H1 (cell line): ENCODE data around the gene STAT4. TPM values are rescaled to one million over a fixed set of nuclear protein-coding genes. Genes with fewer than 3 reads are reported as not detected.

ENCODE experiments used
- CTCF ChIA-PET: fragments of 300-600 bp; sonication (Branson Sonifier 250); formaldehyde crosslinking; loops from one replicate; lab custom pipeline; 2021; ENCODE audit not compliant: partially characterized antibody; lab: Charles Lee
- POLR2A ChIA-PET: fragments of 300-600 bp; sonication (Branson Sonifier 250); formaldehyde crosslinking; loops from one replicate; lab custom pipeline; 2021; ENCODE audit warnings: inconsistent platforms; ENCODE audit not compliant: partially characterized antibody; lab: Charles Lee
- DNase-seq, 2 experiments: peaks; one replicate each; pipeline versions ENCODE4 v3.0.0 to v3.0.0-alpha.2; 2010 to 2022; ENCODE audit warnings: low spot score in 2 of 2, low read depth in 1 of 2, mixed read lengths in 1 of 2
- FAIRE-seq: peaks from 2 replicates; lab custom pipeline; 2011; peaks lifted over from hg19 to GRCh38; lab: Jason Lieb, UNC
- H2AFZ ChIP-seq: 2 replicates; pipeline ENCODE4 v1.8.1; 2012; ENCODE audit warnings: low read length, inconsistent platforms
- H2AK5ac ChIP-seq: 2 replicates; pipeline ENCODE4 v1.6.1; 2013; ENCODE audit warnings: low read depth, low read length
- H2BK120ac ChIP-seq: replicated peaks from 2 replicates; pipeline ENCODE3; 2013; ENCODE audit warnings: low read depth, low read length, inconsistent platforms
- H2BK12ac ChIP-seq: 2 replicates; pipeline ENCODE4 v1.6.1; 2013; ENCODE audit warnings: low read depth, low read length
- H2BK15ac ChIP-seq: 2 replicates; pipeline ENCODE4 v1.6.1; 2013; ENCODE audit warnings: low read length
- H2BK20ac ChIP-seq: 2 replicates; pipeline ENCODE4 v1.6.1; 2013; ENCODE audit warnings: low read length
- H2BK5ac ChIP-seq: 2 replicates; pipeline ENCODE4 v1.6.1; 2013; ENCODE audit warnings: low read depth, low read length
- H3K14ac ChIP-seq: 2 replicates; pipeline ENCODE4 v1.6.1; 2013; ENCODE audit warnings: inconsistent platforms; ENCODE audit not compliant: insufficient read length
- H3K18ac ChIP-seq: 2 replicates; pipeline ENCODE4 v1.6.1; 2013; ENCODE audit warnings: low read length; ENCODE audit errors: extremely low read depth
- H3K23ac ChIP-seq: 2 replicates; pipeline ENCODE4 v1.6.1; 2013; ENCODE audit warnings: inconsistent platforms; ENCODE audit not compliant: insufficient read length
- H3K23me2 ChIP-seq: 2 replicates; pipeline ENCODE4 v1.6.1; 2013; ENCODE audit warnings: low read depth, low read length
- H3K27ac ChIP-seq: 2 replicates; pipeline ENCODE4 v1.6.1; 2011; ENCODE audit warnings: low read depth, low read length, inconsistent platforms
- H3K27me3 ChIP-seq, 4 experiments: replicated peaks in 1 of 4; 1 replicate in 1 of 4; 2 replicates in 3 of 4; pipeline versions ENCODE4 v1.6.1 to v1.8.1; 2011 to 2013; ENCODE audit warnings: low read length in 3 of 4, mild to moderate bottlenecking in 3 of 4, inconsistent platforms in 2 of 4, mixed read lengths in 2 of 4, moderate library complexity in 1 of 4; ENCODE audit not compliant: control insufficient read depth in 3 of 4, insufficient read depth in 3 of 4; ENCODE audit errors: extremely low read depth in 1 of 4
- H3K36me3 ChIP-seq, 4 experiments: 2 replicates each; pipeline versions ENCODE4 v1.6.1 to v1.8.1; 2011 to 2013; ENCODE audit warnings: mild to moderate bottlenecking in 4 of 4, low read length in 3 of 4, moderate library complexity in 2 of 4, control low read depth in 1 of 4, inconsistent platforms in 1 of 4; ENCODE audit not compliant: insufficient read depth in 4 of 4, control insufficient read depth in 2 of 4
- H3K4ac ChIP-seq: replicated peaks from 2 replicates; pipeline ENCODE3; 2013; ENCODE audit warnings: low read length, low read depth, mixed read lengths, inconsistent platforms; ENCODE audit not compliant: insufficient read length
- H3K4me1 ChIP-seq, 4 experiments: replicated peaks in 1 of 4; 1 replicate in 1 of 4; 2 replicates in 3 of 4; pipeline versions ENCODE4 v1.6.1 to v1.8.1; 2011 to 2013; ENCODE audit warnings: low read length in 3 of 4, inconsistent platforms in 2 of 4, mixed read lengths in 1 of 4; ENCODE audit not compliant: insufficient read depth in 4 of 4, control insufficient read depth in 3 of 4
- H3K4me2 ChIP-seq, 2 experiments: 2 replicates each; pipeline versions ENCODE4 v1.6.1 to v1.8.1; 2011 to 2013; ENCODE audit warnings: low read depth in 2 of 2, low read length in 2 of 2, control low read depth in 1 of 2, inconsistent platforms in 1 of 2, mild to moderate bottlenecking in 1 of 2; ENCODE audit not compliant: insufficient read depth in 1 of 2
- H3K4me3 ChIP-seq, 4 experiments: fragments of 200-600, 300-600 bp in 1 of 4; sonication (generic), shearing (Covaris generic), sonication (Bioruptor Twin) in 1 of 4; 2 replicates each; pipeline versions ENCODE4 v1.5.1 to v1.8.1; 2011 to 2016; ENCODE audit warnings: low read length in 4 of 4, low read depth in 3 of 4, control low read depth in 2 of 4, inconsistent platforms in 2 of 4, mild to moderate bottlenecking in 2 of 4, mixed read lengths in 1 of 4, moderate library complexity in 1 of 4; ENCODE audit not compliant: insufficient read depth in 2 of 4; ENCODE audit errors: extremely low read depth in 1 of 4
- H3K56ac ChIP-seq: replicated peaks from 2 replicates; pipeline ENCODE3; 2013; ENCODE audit warnings: low read depth, mild to moderate bottlenecking, mixed read lengths, low read length, inconsistent platforms; ENCODE audit not compliant: insufficient read length
- H3K79me1 ChIP-seq: 2 replicates; pipeline ENCODE4 v1.6.1; 2013; ENCODE audit warnings: low read depth, low read length, control low read depth
- H3K79me2 ChIP-seq, 2 experiments: 2 replicates each; pipeline versions ENCODE4 v1.6.1 to v1.8.1; 2012 to 2013; ENCODE audit warnings: low read length in 2 of 2, mild to moderate bottlenecking in 2 of 2, inconsistent platforms in 1 of 2; ENCODE audit not compliant: insufficient read depth in 2 of 2, control insufficient read depth in 1 of 2
- H3K9ac ChIP-seq, 4 experiments: replicated peaks in 1 of 4; 1 replicate in 1 of 4; 2 replicates in 3 of 4; pipeline versions ENCODE4 v1.6.1 to v1.8.1; 2011 to 2013; ENCODE audit warnings: low read depth in 3 of 4, low read length in 3 of 4, control low read depth in 2 of 4, mild to moderate bottlenecking in 2 of 4, moderate library complexity in 2 of 4, inconsistent platforms in 1 of 4; ENCODE audit errors: extremely low read depth in 1 of 4
- H3K9me3 ChIP-seq, 2 experiments: 2 replicates each; pipeline versions ENCODE4 v1.6.1 to v1.8.1; 2012 to 2013; ENCODE audit warnings: mild to moderate bottlenecking in 2 of 2, moderate library complexity in 2 of 2, control low read depth in 1 of 2, inconsistent platforms in 1 of 2, low read depth in 1 of 2, low read length in 1 of 2, mixed read lengths in 1 of 2; ENCODE audit not compliant: insufficient read depth in 2 of 2
- H4K20me1 ChIP-seq, 2 experiments: replicated peaks in 1 of 2; 2 replicates each; pipeline versions ENCODE3 to v1.8.1; 2011 to 2013; ENCODE audit warnings: inconsistent platforms in 2 of 2, low read length in 2 of 2, mild to moderate bottlenecking in 1 of 2; ENCODE audit not compliant: insufficient read depth in 2 of 2, control insufficient read depth in 1 of 2
- H4K5ac ChIP-seq: 2 replicates; pipeline ENCODE4 v1.6.1; 2013; ENCODE audit warnings: low read length, low read depth, mixed read lengths, inconsistent platforms; ENCODE audit not compliant: insufficient read length
- H4K8ac ChIP-seq: 2 replicates; pipeline ENCODE4 v1.8.0; 2013; ENCODE audit warnings: mild to moderate bottlenecking, moderate library complexity, low read length, inconsistent platforms; ENCODE audit not compliant: insufficient read depth; ENCODE audit errors: extremely low read depth
- H4K91ac ChIP-seq: replicated peaks from 2 replicates; pipeline ENCODE3; 2013; ENCODE audit warnings: low read length, mixed read lengths, inconsistent platforms; ENCODE audit not compliant: insufficient read length
- ASH2L ChIP-seq: fragments of 200-600, 300-600 bp; sonication (generic); IDR thresholded peaks from one replicate; pipeline ENCODE4 v1.7.1; 2017; ENCODE audit warnings: low read length
- EP300 ChIP-seq, 2 experiments: IDR thresholded peaks; 1 replicate in 1 of 2; 2 replicates in 1 of 2; pipeline ENCODE4 v1.6.1; 2011 to 2012; ENCODE audit warnings: low read depth in 2 of 2, low read length in 2 of 2, mild to moderate bottlenecking in 2 of 2, borderline replicate concordance in 1 of 2, inconsistent platforms in 1 of 2, moderate library complexity in 1 of 2
- EZH2 ChIP-seq: fragments of 200-600 bp; sonication (generic); IDR thresholded peaks from 2 replicates; pipeline ENCODE4 v1.7.1; 2012; ENCODE audit warnings: low read depth, mild to moderate bottlenecking, moderate library complexity, low read length, inconsistent platforms; ENCODE audit not compliant: severe bottlenecking
- KDM4A ChIP-seq: IDR thresholded peaks from one replicate; pipeline ENCODE4 v1.7.1; 2012; ENCODE audit warnings: low read depth, mild to moderate bottlenecking, moderate library complexity, low read length, inconsistent platforms; ENCODE audit not compliant: severe bottlenecking
- KDM5A ChIP-seq: fragments of 200-600 bp; IDR thresholded peaks from 2 replicates; pipeline ENCODE4 v1.7.1; 2012; ENCODE audit warnings: mild to moderate bottlenecking, low read length, inconsistent platforms, mixed read lengths
- NANOG ChIP-seq: IDR thresholded peaks from 2 replicates; pipeline ENCODE4 v1.6.1; 2011; ENCODE audit warnings: low read length, low read depth, mild to moderate bottlenecking, inconsistent platforms; ENCODE audit not compliant: insufficient read depth, poor library complexity, severe bottlenecking
- POLR2A ChIP-seq, 2 experiments: IDR thresholded peaks; 1 replicate in 1 of 2; 2 replicates in 1 of 2; pipeline ENCODE4 v1.6.1; 2011; ENCODE audit warnings: low read depth in 2 of 2, low read length in 2 of 2, mild to moderate bottlenecking in 2 of 2; ENCODE audit errors: control extremely low read depth in 1 of 2
- POLR2AphosphoS5 ChIP-seq: IDR thresholded peaks from 2 replicates; pipeline ENCODE4 v1.6.1; 2011; ENCODE audit warnings: low read depth, low read length
- RAD21 ChIP-seq, 2 experiments: IDR thresholded peaks in 1 of 2; conservative IDR thresholded peaks in 1 of 2; 2 replicates each; pipeline ENCODE4 v1.6.1; 2011; ENCODE audit warnings: low read depth in 2 of 2, low read length in 2 of 2, improper control_type of control experiment in 1 of 2, inconsistent platforms in 1 of 2, mild to moderate bottlenecking in 1 of 2, moderate library complexity in 1 of 2
- RNF2 ChIP-seq: fragments of 200-900, 300-1000 bp; sonication (generic); IDR thresholded peaks from 2 replicates; pipeline ENCODE4 v1.7.1; 2016; ENCODE audit warnings: borderline replicate concordance, low read depth, mild to moderate bottlenecking, antibody characterized with exemption, low read length; ENCODE audit not compliant: poor library complexity, severe bottlenecking; ENCODE audit errors: missing control alignments
- SP4 ChIP-seq: IDR thresholded peaks from 2 replicates; pipeline ENCODE4 v1.6.1; 2012; ENCODE audit warnings: low read length, inconsistent platforms
- SRF ChIP-seq: IDR thresholded peaks from 2 replicates; pipeline ENCODE4 v1.6.1; 2011; ENCODE audit warnings: mild to moderate bottlenecking, low read depth, low read length, moderate library complexity
- WGBS, 2 experiments: shearing (Covaris generic) in 1 of 2; methylation state at CpG; one replicate each; pipeline versions ENCODE4 v1.1.6 to v1.1.7; 2013 to 2015; ENCODE audit warnings: low lambda C conversion rate in 2 of 2, mixed read lengths in 2 of 2, inconsistent platforms in 1 of 2, low coverage in 1 of 2, missing lambda C conversion rate in 1 of 2; ENCODE audit not compliant: insufficient replicate concordance in 2 of 2, insufficient coverage in 1 of 2, insufficient read length in 1 of 2; ENCODE audit errors: extremely low coverage in 1 of 2, missing lambda C conversion rate in 1 of 2; 5-methylcytosine and 5-hydroxymethylcytosine counted together
- polyA plus RNA-seq, 7 experiments: library from polyadenylated mRNA; depleted of rRNA in 3 of 7; stranded (reverse) in 5 of 7; unstranded in 2 of 7; fragments of >200 nt in 5 of 7; fragments of 200-250 nt in 2 of 7; gene quantifications; 1 replicate in 5 of 7; 2 replicates in 1 of 7; 4 replicates in 1 of 7; pipeline versions ENCODE4 v1.2.1 to v1.2.3, GENCODE V29; 2011 to 2013; ENCODE audit warnings: missing spikeins in 2 of 7, mixed read lengths in 2 of 7
- total RNA-seq: library from RNA; stranded (reverse); fragmentation: NEBNext Ultra II Directional; extraction: Animal tissue kit (Norgen Biotek cat#: 25700); gene quantifications from 2 replicates; pipeline ENCODE4 v1.2.1, GENCODE V29; 2021

Gene STAT4
- total and polyA plus RNA-seq, 2 of the 8 experiments (the other 6 are each of a cell fraction or from before 2014, with no cell fraction given), result 0.36 to 0.63 TPM

GRCh38 chr2:191178806-191179514 lies 28.2 kb upstream of the STAT4 start:
- Histone ChIP-seq H2BK20ac (no peak overlapping the region), H3K79me1 (no peaks in the 10 kb centered on the region), H4K91ac (no peak overlapping the region), H3K4me1 (peaks cover 0 to 3% (median 0%) of the 10 kb centered on the region in 4 experiments; a peak in 1 of 7 replicates), H4K20me1 (no peaks in the 10 kb centered on the region), H3K23me2 (no peaks in the 10 kb centered on the region), H3K27me3 (no peaks in the 10 kb centered on the region), H2AFZ (no peak overlapping the region), H2BK15ac (no peak overlapping the region), H3K79me2 (no peaks in the 10 kb centered on the region), H2BK12ac (no peak overlapping the region), H3K36me3 (no peaks in the 10 kb centered on the region), H3K4ac (no peak overlapping the region), H3K9me3 (no peaks in the 10 kb centered on the region), H3K9ac (no peak overlapping the region; a peak in 1 of 7 replicates), H3K14ac (no peak overlapping the region), H2BK5ac (no peak overlapping the region), H3K23ac (no peak overlapping the region), H2BK120ac (no peak overlapping the region), H4K8ac (no peak overlapping the region), H4K5ac (no peak overlapping the region), H2AK5ac (no peak overlapping the region), H3K56ac (no peak overlapping the region), H3K4me2 (no peak overlapping the region), H3K4me3 (no peak overlapping the region), H3K27ac (no peak overlapping the region), H3K18ac (no peak overlapping the region)
- ChIA-PET POLR2A (no interaction called here), CTCF (interaction anchor here (0.8 kb wide), 1 partner anchor 39 kb away, joined by 3 read pairs; no protein-coding TSS in a partner anchor)
- 92% methylated on average over 8 of the region's 8 CpGs; no CpG with 5 or more reads in 1 of the 2 experiments for WGBS, 2 experiments
- FAIRE-seq (no peak), DNase-seq (no peak)
- no peak for TF ChIP-seq RNF2
- TF ChIP-seq NANOG, result no peak
- no peak for TF ChIP-seq ASH2L
- no peak for TF ChIP-seq POLR2A (IDR thresholded peaks at IDR 0.05; ENCODE audit: control extremely low read depth in 1 of 2, low read depth in 2 of 2, low read length in 2 of 2)
- TF ChIP-seq SP4, result no peak
- no peak for TF ChIP-seq EZH2
- TF ChIP-seq RAD21 (IDR thresholded peaks at IDR 0.05 in 1 of 2, conservative IDR thresholded peaks at IDR 0.05 in 1 of 2; ENCODE audit: low read depth in 2 of 2, low read length in 2 of 2), result no peak
- TF ChIP-seq KDM5A, result no peak
- TF ChIP-seq SRF, result no peak
- no peak for TF ChIP-seq KDM4A
- TF ChIP-seq EP300 (IDR thresholded peaks at IDR 0.05; ENCODE audit: borderline replicate concordance in 1 of 2, low read depth in 2 of 2, low read length in 2 of 2), result no peak
- no peak for TF ChIP-seq POLR2AphosphoS5
